HEK293T (cell line): ENCODE measurements around the gene AMBN.

Experiments
- BHLHE40 ChIP-seq: fragments of 450-650 bp; IDR thresholded peaks from 2 replicates; pipeline ENCODE4 v1.6.1; 2016; ENCODE audit warnings: mild to moderate bottlenecking, moderate library complexity, borderline replicate concordance
- FOXA1 ChIP-seq: fragments of 450-650 bp; IDR thresholded peaks from 2 replicates; pipeline ENCODE4 v1.6.1; 2016; ENCODE audit warnings: mild to moderate bottlenecking
- FOXK2 ChIP-seq: fragments of 450-650 bp; IDR thresholded peaks from 2 replicates; pipeline ENCODE4 v1.6.1; 2016; ENCODE audit warnings: mild to moderate bottlenecking
- FOXM1 ChIP-seq: fragments of 450-650 bp; IDR thresholded peaks from 2 replicates; pipeline ENCODE4 v1.6.1; 2017; ENCODE audit warnings: mild to moderate bottlenecking, borderline replicate concordance
- HDGF ChIP-seq: fragments of 450-650 bp; IDR thresholded peaks from 2 replicates; pipeline ENCODE4 v1.6.1; 2017; ENCODE audit warnings: antibody characterized with exemption, borderline replicate concordance
- LEF1 ChIP-seq: fragments of 450-650 bp; IDR thresholded peaks from 2 replicates; pipeline ENCODE4 v1.6.1; 2017; ENCODE audit warnings: mild to moderate bottlenecking, borderline replicate concordance
- NFRKB ChIP-seq: fragments of 450-650 bp; IDR thresholded peaks from 2 replicates; pipeline ENCODE4 v1.6.1; 2016; ENCODE audit warnings: mild to moderate bottlenecking, moderate library complexity
- SUZ12 ChIP-seq: fragments of 450-650 bp; IDR thresholded peaks from 2 replicates; pipeline ENCODE4 v1.6.1; 2016; ENCODE audit warnings: mild to moderate bottlenecking
- TARDBP ChIP-seq: fragments of 450-650 bp; IDR thresholded peaks from 2 replicates; pipeline ENCODE4 v1.6.1; 2016
- ZNF384 ChIP-seq: fragments of 450-650 bp; IDR thresholded peaks from 2 replicates; pipeline ENCODE4 v1.6.1; 2016
- TF ChIP-seq, protein P1 (sequence below): fragments of 450-650 bp; IDR thresholded peaks from 2 replicates; pipeline ENCODE4 v1.6.1; 2016

- TF ChIP-seq NFRKB (no peak), FOXM1 (no peak), FOXA1 (no peak), FOXK2 (no peak), SUZ12 (no peak), HDGF (no peak), LEF1 (no peak), BHLHE40 (no peak), TARDBP (no peak), ZNF384 (no peak)
- TF ChIP-seq, protein P1, sequence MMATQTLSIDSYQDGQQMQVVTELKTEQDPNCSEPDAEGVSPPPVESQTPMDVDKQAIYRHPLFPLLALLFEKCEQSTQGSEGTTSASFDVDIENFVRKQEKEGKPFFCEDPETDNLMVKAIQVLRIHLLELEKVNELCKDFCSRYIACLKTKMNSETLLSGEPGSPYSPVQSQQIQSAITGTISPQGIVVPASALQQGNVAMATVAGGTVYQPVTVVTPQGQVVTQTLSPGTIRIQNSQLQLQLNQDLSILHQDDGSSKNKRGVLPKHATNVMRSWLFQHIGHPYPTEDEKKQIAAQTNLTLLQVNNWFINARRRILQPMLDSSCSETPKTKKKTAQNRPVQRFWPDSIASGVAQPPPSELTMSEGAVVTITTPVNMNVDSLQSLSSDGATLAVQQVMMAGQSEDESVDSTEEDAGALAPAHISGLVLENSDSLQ, result no peak
Measured at GRCh38 chr4:70628444-70628843, 36.4 kb downstream of the AMBN start, which contains the start of gene ENAM.
